Naive thymus-derived CD4-positive, alpha-beta T cell (primary cell): ENCODE results near the gene NR4A3. TPM values are rescaled to one million over a fixed set of nuclear protein-coding genes. Genes with fewer than 3 reads are reported as not detected.
A peak's percentile ranks its signal among the peaks of the same experiment; 100 is the strongest.

ENCODE experiments used
- ATAC-seq: fragments of 150-1000 bp; cut with Tn5 transposase; 2 replicates; pipeline ENCODE4 v1.10.0; 2021; ENCODE audit warnings: mild to moderate bottlenecking, moderate library complexity
- CTCF ChIA-PET: fragments of 350-600 bp; sonication (Branson Sonifier 250); formaldehyde crosslinking; loops from one replicate; lab custom pipeline; 2021; ENCODE audit warnings: antibody characterized with exemption; lab: Charles Lee
- POLR2A ChIA-PET: fragments of 350-600 bp; sonication (Branson Sonifier 250); formaldehyde crosslinking; loops from one replicate; lab custom pipeline; 2021; ENCODE audit warnings: antibody characterized with exemption, inconsistent platforms; lab: Charles Lee
- DNase-seq, 9 donors: peaks; one replicate each; pipeline versions ENCODE4 v3.0.0 to v3.0.0-alpha.2; 2020 to 2022; ENCODE audit warnings: mixed read lengths in 1 of 9
- H3K27ac ChIP-seq: one replicate; pipeline ENCODE4 v1.7.0; 2013; ENCODE audit warnings: mild to moderate bottlenecking, low read depth, low read length, moderate library complexity
- H3K27me3 ChIP-seq, 2 donors: one replicate each; pipeline ENCODE4 v1.7.0; 2013; ENCODE audit warnings: low read length in 2 of 2, mild to moderate bottlenecking in 2 of 2, moderate library complexity in 2 of 2; ENCODE audit not compliant: control insufficient read depth in 2 of 2, insufficient read depth in 2 of 2
- H3K36me3 ChIP-seq, 3 experiments: 1 replicate in 2 of 3; 2 replicates in 1 of 3; pipeline ENCODE4 v1.7.0; 2013; ENCODE audit warnings: low read length in 3 of 3, mild to moderate bottlenecking in 3 of 3, moderate library complexity in 1 of 3; ENCODE audit not compliant: insufficient read depth in 3 of 3, control insufficient read depth in 2 of 3
- H3K4me1 ChIP-seq, 2 donors: one replicate each; pipeline ENCODE4 v1.7.0; 2013; ENCODE audit warnings: low read length in 2 of 2, mild to moderate bottlenecking in 2 of 2, moderate library complexity in 1 of 2; ENCODE audit not compliant: control insufficient read depth in 2 of 2, insufficient read depth in 2 of 2
- H3K4me3 ChIP-seq: 2 replicates; pipeline ENCODE4 v1.7.0; 2013; ENCODE audit warnings: mild to moderate bottlenecking, low read length
- H3K9me3 ChIP-seq, 3 experiments: 1 replicate in 2 of 3; 2 replicates in 1 of 3; pipeline ENCODE4 v1.7.0; 2013; ENCODE audit warnings: low read length in 3 of 3; ENCODE audit not compliant: control insufficient read depth in 2 of 3
- H3K27ac Mint-ChIP-seq, 9 donors: one replicate each; pipeline ENCODE4 v1.8.0; 2020 to 2022; ENCODE audit warnings: mixed read lengths in 9 of 9, mild to moderate bottlenecking in 8 of 9, moderate library complexity in 5 of 9, inconsistent platforms in 2 of 9
- H3K27me3 Mint-ChIP-seq, 5 donors: one replicate each; pipeline ENCODE4 v1.8.0; 2021 to 2022; ENCODE audit warnings: mixed read lengths in 5 of 5, mild to moderate bottlenecking in 1 of 5
- H3K36me3 Mint-ChIP-seq, 5 donors: one replicate each; pipeline ENCODE4 v1.8.0; 2020 to 2022; ENCODE audit warnings: mixed read lengths in 5 of 5, mild to moderate bottlenecking in 3 of 5, inconsistent platforms in 1 of 5
- H3K4me1 Mint-ChIP-seq, 7 donors: one replicate each; pipeline ENCODE4 v1.8.0; 2020 to 2022; ENCODE audit warnings: mixed read lengths in 7 of 7, mild to moderate bottlenecking in 3 of 7, inconsistent platforms in 1 of 7
- H3K4me3 Mint-ChIP-seq, 10 donors: one replicate each; pipeline ENCODE4 v1.8.0; 2020 to 2022; ENCODE audit warnings: mild to moderate bottlenecking in 10 of 10, mixed read lengths in 10 of 10, moderate library complexity in 6 of 10, inconsistent platforms in 2 of 10
- H3K9me3 Mint-ChIP-seq, 11 donors: one replicate each; pipeline ENCODE4 v1.8.0; 2020 to 2022; ENCODE audit warnings: mixed read lengths in 11 of 11, mild to moderate bottlenecking in 4 of 11, inconsistent platforms in 1 of 11, moderate library complexity in 1 of 11
- intact Hi-C, 2 donors: fragments of 100-400 bp; cut with micrococcal nuclease; formaldehyde crosslinking; loops; one replicate each; pipeline ENCODE4 v1.15.1; 2023
- polyA plus RNA-seq, 2 donors: library from polyadenylated mRNA; unstranded; fragments of 300-500 nt; fragmentation: Illumina TruSeq; gene quantifications; one replicate each; pipeline ENCODE4 v1.2.3, GENCODE V29; 2021
- total RNA-seq, 6 experiments: library from RNA in 5 of 6; stranded (reverse) in 5 of 6; gene quantifications; 1 replicate in 5 of 6; 2 replicates in 1 of 6; pipeline ENCODE4 v1.2.3 and lab custom pipeline; 2021 to 2026

The NR4A3 gene
- total and polyA plus RNA-seq, 7 experiments from 2014 or later: 0.08 to 20.2 (median 5.6) TPM; not detected in 2

DNA sequence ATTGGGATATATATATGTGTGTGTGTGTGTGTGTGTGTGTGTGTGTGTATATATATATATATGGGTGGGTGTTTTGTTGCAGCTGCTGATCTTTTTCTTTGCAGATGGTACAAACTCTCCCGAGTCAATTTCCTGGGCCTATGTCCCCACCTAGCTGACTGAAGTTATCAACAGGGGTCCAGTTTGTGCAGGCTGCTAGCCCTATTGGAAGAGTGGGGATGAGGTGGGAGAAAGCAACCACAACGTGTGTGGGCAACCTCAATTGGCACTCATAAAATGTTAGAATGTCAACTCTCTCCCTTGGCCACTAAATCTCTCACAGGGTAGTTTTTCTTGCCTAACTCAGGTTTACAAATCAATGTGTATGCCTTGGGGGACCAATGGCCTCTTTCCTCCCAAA, 5.6 kb downstream of the NR4A3 start:
- no peaks in the 10 kb centered on the region for H3K9me3 ChIP-seq
- ATAC-seq: no peak
- no peak overlapping the region for H3K27ac ChIP-seq
- peaks cover 0 to 7% (median 0%) of the 10 kb centered on the region in 5 donors for H3K36me3 Mint-ChIP-seq
- peaks cover 0 to 2% (median 0%) of the 10 kb centered on the region in 11 donors for H3K9me3 Mint-ChIP-seq
- DNase-seq: no peak
- no peak overlapping the region for H3K4me3 Mint-ChIP-seq
- ChIA-PET CTCF (no interaction called here), POLR2A (interaction anchor here (0.6 kb wide), 1 partner anchor 99 kb away, joined by 4 read pairs; no protein-coding TSS in a partner anchor)
- H3K4me1 ChIP-seq: peaks cover 20 to 32% of the 10 kb centered on the region in 2 donors
- H3K27me3 Mint-ChIP-seq: peaks cover 73 to 82% (median 74%) of the 10 kb centered on the region in 5 donors
- H3K4me1 Mint-ChIP-seq: peaks cover 28 to 60% (median 34%) of the 10 kb centered on the region in 7 donors
- no peak overlapping the region for H3K4me3 ChIP-seq
- H3K36me3 ChIP-seq: no peaks in the 10 kb centered on the region
- intact Hi-C loops: loop anchor here (10.0 kb wide), 2 partner anchors 608 to 1842 kb away; partner anchors contain the start of gene ANP32B (in 1 of the 2)
- no peak overlapping the region for H3K27ac Mint-ChIP-seq
- peaks cover 6 to 21% of the 10 kb centered on the region in 2 donors for H3K27me3 ChIP-seq

DNA sequence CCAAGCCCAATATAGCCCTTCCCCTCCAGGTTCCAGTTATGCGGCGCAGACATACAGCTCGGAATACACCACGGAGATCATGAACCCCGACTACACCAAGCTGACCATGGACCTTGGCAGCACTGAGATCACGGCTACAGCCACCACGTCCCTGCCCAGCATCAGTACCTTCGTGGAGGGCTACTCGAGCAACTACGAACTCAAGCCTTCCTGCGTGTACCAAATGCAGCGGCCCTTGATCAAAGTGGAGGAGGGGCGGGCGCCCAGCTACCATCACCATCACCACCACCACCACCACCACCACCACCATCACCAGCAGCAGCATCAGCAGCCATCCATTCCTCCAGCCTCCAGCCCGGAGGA, 6.3 kb downstream of the NR4A3 start:
- ATAC-seq (no peak), DNase-seq (no peak)
- Mint-ChIP-seq H3K27ac (peak overlapping the region in 2 of 9 donors; percentile 9 to 19), H3K9me3 (peaks cover 0 to 2% (median 0%) of the 10 kb centered on the region in 11 donors), H3K4me1 (peaks cover 20 to 52% (median 27%) of the 10 kb centered on the region in 7 donors), H3K27me3 (peaks cover 65 to 74% (median 67%) of the 10 kb centered on the region in 5 donors), H3K4me3 (no peak overlapping the region), H3K36me3 (peaks cover 0 to 8% (median 0%) of the 10 kb centered on the region in 5 donors)
- Histone ChIP-seq H3K27ac (no peak overlapping the region), H3K9me3 (no peaks in the 10 kb centered on the region), H3K36me3 (no peaks in the 10 kb centered on the region), H3K27me3 (peaks cover 4 to 17% of the 10 kb centered on the region in 2 donors), H3K4me3 (no peak overlapping the region), H3K4me1 (peaks cover 17 to 25% of the 10 kb centered on the region in 2 donors)
- intact Hi-C loops: loop anchor here (10.0 kb wide), 2 partner anchors 607 to 1843 kb away; partner anchors contain the start of gene ANP32B (in 1 of the 2)
- POLR2A ChIA-PET: no interaction called here
- CTCF ChIA-PET: no interaction called here

DNA sequence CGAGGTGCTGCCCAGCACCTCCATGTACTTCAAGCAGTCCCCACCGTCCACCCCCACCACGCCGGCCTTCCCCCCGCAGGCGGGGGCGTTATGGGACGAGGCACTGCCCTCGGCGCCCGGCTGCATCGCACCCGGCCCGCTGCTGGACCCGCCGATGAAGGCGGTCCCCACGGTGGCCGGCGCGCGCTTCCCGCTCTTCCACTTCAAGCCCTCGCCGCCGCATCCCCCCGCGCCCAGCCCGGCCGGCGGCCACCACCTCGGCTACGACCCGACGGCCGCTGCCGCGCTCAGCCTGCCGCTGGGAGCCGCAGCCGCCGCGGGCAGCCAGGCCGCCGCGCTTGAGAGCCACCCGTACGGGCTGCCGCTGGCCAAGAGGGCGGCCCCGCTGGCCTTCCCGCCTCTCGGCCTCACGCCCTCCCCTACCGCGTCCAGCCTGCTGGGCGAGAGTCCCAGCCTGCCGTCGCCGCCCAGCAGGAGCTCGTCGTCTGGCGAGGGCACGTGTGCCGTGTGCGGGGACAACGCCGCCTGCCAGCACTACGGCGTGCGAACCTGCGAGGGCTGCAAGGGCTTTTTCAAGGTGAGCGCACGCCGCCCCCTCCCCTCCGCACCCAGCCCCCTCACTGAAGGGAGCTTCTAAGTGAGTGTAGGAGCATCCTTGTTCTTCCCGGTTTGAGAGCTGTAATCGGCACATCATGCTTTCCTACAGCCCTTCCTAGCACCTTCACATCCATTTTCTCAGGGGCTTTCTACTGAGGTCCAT, 6.9 kb downstream of the NR4A3 start:
- no peak overlapping the region for H3K27ac ChIP-seq
- no peak overlapping the region for H3K4me3 ChIP-seq
- ATAC-seq (no peak), DNase-seq (no peak)
- ChIA-PET POLR2A (no interaction called here), CTCF (no interaction called here)
- H3K4me1 Mint-ChIP-seq: peaks cover 18 to 46% (median 22%) of the 10 kb centered on the region in 7 donors
- peaks cover 0 to 13% of the 10 kb centered on the region in 2 donors for H3K27me3 ChIP-seq
- peaks cover 0 to 14% (median 0%) of the 10 kb centered on the region in 5 donors for H3K36me3 Mint-ChIP-seq
- peak overlapping the region in 1 of 9 donors; percentile 34 for H3K27ac Mint-ChIP-seq
- H3K9me3 Mint-ChIP-seq: peaks cover 0 to 2% (median 0%) of the 10 kb centered on the region in 11 donors
- H3K36me3 ChIP-seq: no peaks in the 10 kb centered on the region
- H3K9me3 ChIP-seq: no peaks in the 10 kb centered on the region
- H3K27me3 Mint-ChIP-seq: peaks cover 60 to 68% (median 63%) of the 10 kb centered on the region in 5 donors
- intact Hi-C loops: loop anchor here (10.0 kb wide), 2 partner anchors 606 to 1844 kb away; partner anchors contain the start of gene ANP32B (in 1 of the 2)
- H3K4me1 ChIP-seq: peaks cover 13 to 20% of the 10 kb centered on the region in 2 donors
- H3K4me3 Mint-ChIP-seq: no peak overlapping the region

DNA sequence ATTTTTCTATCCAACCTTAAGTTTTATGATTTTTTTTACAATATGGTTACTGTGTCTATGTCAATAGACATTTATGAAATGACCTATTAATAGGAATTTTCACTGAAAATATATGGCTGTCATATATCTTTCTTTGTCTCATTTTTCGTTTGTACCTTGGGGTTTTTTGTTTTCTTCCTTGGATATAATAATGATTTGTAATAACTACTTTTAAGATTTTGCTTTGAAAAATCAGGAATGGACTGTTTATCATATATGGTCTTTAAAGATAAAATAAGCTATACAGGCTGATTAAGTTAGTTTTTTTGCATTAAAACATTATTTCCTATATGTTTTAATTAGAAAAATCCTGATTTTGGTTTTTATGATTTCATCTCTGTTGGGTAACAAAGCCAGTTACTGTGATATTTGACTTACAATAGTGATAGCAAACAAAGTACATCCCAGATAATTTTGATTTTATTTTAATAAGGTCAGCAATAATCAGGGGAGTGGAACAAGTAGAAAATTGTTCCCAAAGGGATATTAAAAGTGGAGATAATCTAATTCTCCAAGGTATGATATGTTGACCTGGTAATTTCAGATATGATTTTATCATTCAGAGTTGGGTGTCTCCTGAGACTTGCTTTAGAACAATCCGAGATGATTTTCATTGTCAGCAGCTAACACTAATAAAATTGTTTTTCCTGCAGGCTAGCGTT, 10.3 kb downstream of the NR4A3 start:
- Mint-ChIP-seq H3K27me3 (peaks cover 25 to 36% (median 34%) of the 10 kb centered on the region in 5 donors), H3K36me3 (peaks cover 0 to 17% (median 0%) of the 10 kb centered on the region in 5 donors), H3K27ac (no peak overlapping the region), H3K4me3 (no peak overlapping the region), H3K4me1 (peaks cover 0 to 23% (median 0%) of the 10 kb centered on the region in 7 donors), H3K9me3 (peaks cover 0 to 2% (median 0%) of the 10 kb centered on the region in 11 donors)
- Histone ChIP-seq H3K27me3 (no peaks in the 10 kb centered on the region), H3K9me3 (no peaks in the 10 kb centered on the region), H3K36me3 (no peaks in the 10 kb centered on the region), H3K4me3 (no peak overlapping the region), H3K27ac (no peak overlapping the region), H3K4me1 (no peaks in the 10 kb centered on the region)
- ChIA-PET POLR2A (no interaction called here), CTCF (no interaction called here)
- DNase-seq (no peak), ATAC-seq (no peak)
- intact Hi-C loops: no loop called here

DNA sequence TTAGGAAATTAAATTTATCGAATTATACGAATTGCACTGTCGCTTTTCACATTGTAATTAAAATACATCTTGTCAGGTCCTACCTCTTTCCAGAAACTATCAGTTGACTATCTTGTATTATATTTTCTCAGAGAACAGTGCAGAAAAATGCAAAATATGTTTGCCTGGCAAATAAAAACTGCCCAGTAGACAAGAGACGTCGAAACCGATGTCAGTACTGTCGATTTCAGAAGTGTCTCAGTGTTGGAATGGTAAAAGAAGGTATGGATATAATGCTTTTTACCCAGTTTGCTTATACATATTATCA, 10.8 kb downstream of the NR4A3 start:
- no peaks in the 10 kb centered on the region for H3K4me1 ChIP-seq
- no peaks in the 10 kb centered on the region for H3K36me3 ChIP-seq
- no peak overlapping the region for H3K4me3 Mint-ChIP-seq
- no peaks in the 10 kb centered on the region for H3K27me3 ChIP-seq
- peaks cover 0 to 2% (median 0%) of the 10 kb centered on the region in 11 donors for H3K9me3 Mint-ChIP-seq
- intact Hi-C loops: no loop called here
- H3K27ac Mint-ChIP-seq: no peak overlapping the region
- H3K4me3 ChIP-seq: no peak overlapping the region
- H3K27me3 Mint-ChIP-seq: peaks cover 20 to 31% (median 29%) of the 10 kb centered on the region in 5 donors
- H3K9me3 ChIP-seq: no peaks in the 10 kb centered on the region
- ATAC-seq (no peak), DNase-seq (no peak)
- peaks cover 0 to 17% (median 0%) of the 10 kb centered on the region in 5 donors for H3K36me3 Mint-ChIP-seq
- no peak overlapping the region for H3K27ac ChIP-seq
- H3K4me1 Mint-ChIP-seq: peaks cover 0 to 19% (median 0%) of the 10 kb centered on the region in 7 donors
- POLR2A ChIA-PET: no interaction called here
- CTCF ChIA-PET: no interaction called here

DNA sequence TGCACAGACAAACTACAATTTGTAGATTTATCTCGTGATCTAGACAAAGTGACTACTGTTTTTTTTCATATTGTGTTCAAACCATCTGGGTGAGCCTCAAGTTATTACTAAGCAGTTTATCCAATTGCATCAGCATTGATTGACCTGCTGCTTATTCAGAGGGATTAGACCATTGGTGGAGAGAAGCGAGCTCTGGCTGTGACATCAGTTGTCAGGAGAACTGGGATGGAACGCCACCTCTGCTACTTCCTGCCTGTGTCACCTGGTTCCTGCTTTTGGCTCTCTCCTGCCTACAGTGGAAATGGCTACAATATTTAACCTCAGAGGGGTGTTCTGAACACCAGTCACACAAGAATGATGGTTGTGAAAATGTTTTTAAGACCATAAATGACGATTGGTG, 12.1 kb downstream of the NR4A3 start:
- H3K27ac ChIP-seq: no peak overlapping the region
- POLR2A ChIA-PET: no interaction called here
- no peaks in the 10 kb centered on the region for H3K9me3 ChIP-seq
- H3K4me3 ChIP-seq: no peak overlapping the region
- no peaks in the 10 kb centered on the region for H3K36me3 ChIP-seq
- Mint-ChIP-seq H3K27me3 (peaks cover 14 to 25% (median 23%) of the 10 kb centered on the region in 5 donors), H3K4me3 (no peak overlapping the region), H3K9me3 (no peaks in the 10 kb centered on the region), H3K27ac (no peak overlapping the region), H3K36me3 (peaks cover 0 to 16% (median 0%) of the 10 kb centered on the region in 5 donors), H3K4me1 (peaks cover 0 to 13% (median 0%) of the 10 kb centered on the region in 7 donors)
- no peaks in the 10 kb centered on the region for H3K27me3 ChIP-seq
- intact Hi-C loops: no loop called here
- CTCF ChIA-PET: no interaction called here
- no peaks in the 10 kb centered on the region for H3K4me1 ChIP-seq
- DNase-seq (no peak), ATAC-seq (no peak)
